HCT116 (cell line): ENCODE data around the gene TENT4A.

Experiments used
- EZH2phosphoT487 ChIP-seq: fragments of 200-600 bp; IDR thresholded peaks from 2 replicates; pipeline ENCODE4 v1.6.1; 2018; ENCODE audit warnings: antibody characterized with exemption, borderline replicate concordance
- POLR2A ChIP-seq: IDR thresholded peaks from 2 replicates; pipeline ENCODE4 v1.7.0; 2011; ENCODE audit warnings: borderline replicate concordance; ENCODE audit not compliant: insufficient read depth, insufficient read length; ENCODE audit errors: extremely low read depth
- POLR2AphosphoS5 ChIP-seq: IDR thresholded peaks from 2 replicates; pipeline ENCODE4 v1.6.1; 2011; ENCODE audit warnings: mild to moderate bottlenecking, low read depth, low read length, moderate library complexity
- SIN3A ChIP-seq: IDR thresholded peaks from 2 replicates; pipeline ENCODE4 v1.6.1; 2012; ENCODE audit warnings: low read depth
- TF ChIP-seq, protein P1 (sequence below), 3 experiments: fragments of 200-600 bp in 1 of 3; sonication (generic) in 1 of 3; IDR thresholded peaks in 2 of 3; conservative IDR thresholded peaks in 1 of 3; 2 replicates each; pipeline ENCODE4 v1.5.1; 2012 to 2017; ENCODE audit warnings: low read depth in 2 of 3, low read length in 2 of 3, antibody characterized with exemption in 1 of 3, borderline replicate concordance in 1 of 3, control low read depth in 1 of 3, mild to moderate bottlenecking in 1 of 3, mixed read lengths in 1 of 3, mixed run types in 1 of 3, moderate library complexity in 1 of 3; ENCODE audit not compliant: insufficient read depth in 1 of 3
- TF ChIP-seq, protein P2 (sequence below): IDR thresholded peaks from 2 replicates; pipeline ENCODE4 v1.6.1; 2012

DNA sequence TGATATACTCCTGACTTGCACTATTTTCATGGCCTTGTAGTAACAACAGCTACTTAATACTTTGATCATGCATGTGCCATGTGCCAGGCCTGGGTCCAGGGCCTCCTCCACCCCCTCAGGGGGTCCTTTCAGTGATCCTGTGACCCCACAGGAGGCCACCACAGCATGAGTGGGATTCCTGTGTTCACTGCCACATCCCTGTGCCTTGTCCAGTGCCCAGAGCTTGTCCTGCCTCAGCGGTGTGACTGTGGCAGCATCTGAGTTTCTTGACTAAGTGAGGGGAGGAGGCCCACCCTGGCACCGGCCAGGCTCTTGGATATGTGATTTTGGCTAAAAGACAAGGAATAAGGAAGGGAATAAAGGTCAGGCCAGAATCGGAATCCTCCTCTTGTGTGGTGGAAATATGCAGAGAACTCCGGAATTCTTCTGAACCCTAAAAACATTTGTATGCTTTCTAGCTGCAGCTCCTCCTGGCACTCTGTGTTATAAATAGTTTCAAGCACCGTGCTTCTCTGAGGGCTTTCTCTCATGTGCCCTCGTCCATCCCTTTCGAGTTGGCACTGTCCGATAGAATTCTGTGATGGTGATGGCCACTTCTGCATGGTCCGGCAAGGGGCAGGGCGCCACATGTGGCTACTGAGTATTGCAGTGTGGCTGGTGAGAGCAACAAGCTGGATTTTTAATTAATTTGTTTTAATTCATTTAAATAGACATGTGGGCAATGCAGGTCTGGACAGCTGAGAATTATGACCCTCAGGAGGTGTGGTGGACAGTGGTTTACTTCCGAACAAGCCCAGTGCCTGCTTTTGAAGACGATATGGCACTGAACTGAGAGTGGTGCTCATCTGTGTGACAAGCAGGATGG lies 31.8 kb downstream of the TENT4A start:
- TF ChIP-seq, protein P1, sequence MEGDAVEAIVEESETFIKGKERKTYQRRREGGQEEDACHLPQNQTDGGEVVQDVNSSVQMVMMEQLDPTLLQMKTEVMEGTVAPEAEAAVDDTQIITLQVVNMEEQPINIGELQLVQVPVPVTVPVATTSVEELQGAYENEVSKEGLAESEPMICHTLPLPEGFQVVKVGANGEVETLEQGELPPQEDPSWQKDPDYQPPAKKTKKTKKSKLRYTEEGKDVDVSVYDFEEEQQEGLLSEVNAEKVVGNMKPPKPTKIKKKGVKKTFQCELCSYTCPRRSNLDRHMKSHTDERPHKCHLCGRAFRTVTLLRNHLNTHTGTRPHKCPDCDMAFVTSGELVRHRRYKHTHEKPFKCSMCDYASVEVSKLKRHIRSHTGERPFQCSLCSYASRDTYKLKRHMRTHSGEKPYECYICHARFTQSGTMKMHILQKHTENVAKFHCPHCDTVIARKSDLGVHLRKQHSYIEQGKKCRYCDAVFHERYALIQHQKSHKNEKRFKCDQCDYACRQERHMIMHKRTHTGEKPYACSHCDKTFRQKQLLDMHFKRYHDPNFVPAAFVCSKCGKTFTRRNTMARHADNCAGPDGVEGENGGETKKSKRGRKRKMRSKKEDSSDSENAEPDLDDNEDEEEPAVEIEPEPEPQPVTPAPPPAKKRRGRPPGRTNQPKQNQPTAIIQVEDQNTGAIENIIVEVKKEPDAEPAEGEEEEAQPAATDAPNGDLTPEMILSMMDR (IDR thresholded peaks at IDR 0.05 in 2 of 3, conservative IDR thresholded peaks at IDR 0.05 in 1 of 3; ENCODE audit: borderline replicate concordance in 1 of 3, insufficient read depth in 1 of 3, low read depth in 2 of 3, low read length in 2 of 3) = no peak
- TF ChIP-seq EZH2phosphoT487 = no peak
- TF ChIP-seq POLR2A = no peak
- no peak for TF ChIP-seq POLR2AphosphoS5
- TF ChIP-seq SIN3A = no peak
- TF ChIP-seq, protein P2, sequence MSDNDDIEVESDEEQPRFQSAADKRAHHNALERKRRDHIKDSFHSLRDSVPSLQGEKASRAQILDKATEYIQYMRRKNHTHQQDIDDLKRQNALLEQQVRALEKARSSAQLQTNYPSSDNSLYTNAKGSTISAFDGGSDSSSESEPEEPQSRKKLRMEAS = no peak
